ENCODE results near the gene FAM161B. TPM values are rescaled to one million over a fixed set of nuclear protein-coding genes. Genes with fewer than 3 reads are reported as not detected.
"Not testable (repeated sequence)": the region's sequence is repeated elsewhere in the genome, so short reads cannot be mapped to it uniquely, and the experiment has no call there.

Gene FAM161B
- total RNA-seq, 2 donors from 2014 or later: 0.97 to 1.3 TPM

GRCh38 chr14:73997108-73997943 is 47.4 kb upstream of the FAM161B start:
- 81 to 100% methylated on average over 1 of the region's 1 CpG for whole genome bisulfite sequencing, 2 experiments (ENCODE audit: insufficient coverage in 1 of 2, insufficient read length in 1 of 2)
- no peak for TF ChIP-seq CTCF (conservative IDR thresholded peaks at IDR 0.05)
- Mint-ChIP-seq H3K27me3 (ENCODE audit: insufficient read depth) (no peaks in the 10 kb centered on the region), H3K27ac (no peak overlapping the region), H3K4me1 (no peaks in the 10 kb centered on the region), H3K9me3 (no peaks in the 10 kb centered on the region), H3K4me3 (no peak overlapping the region), H3K36me3 (ENCODE audit: low read depth) (peaks cover 13% of the 10 kb centered on the region)
- Histone ChIP-seq H3K9me3 (ENCODE audit: control insufficient read depth, low read length) (no peaks in the 10 kb centered on the region), H3K9ac (ENCODE audit: extremely low read depth, low read length, poor library complexity, severe bottlenecking) (no peak overlapping the region), H3K4me3 (ENCODE audit: low read length) (no peak overlapping the region), H3K36me3 (ENCODE audit: control insufficient read depth, insufficient read depth, low read length) (peaks cover 9% of the 10 kb centered on the region), H3K27ac (ENCODE audit: low read depth, low read length) (no peak overlapping the region), H3K4me1 (ENCODE audit: control insufficient read depth, insufficient read depth, low read length) (no peaks in the 10 kb centered on the region), H3K27me3 (ENCODE audit: control insufficient read depth, insufficient read depth, low read length, poor library complexity, severe bottlenecking) (no peaks in the 10 kb centered on the region)
- no peak for DNase-seq

GRCh38 chr14:73996731-73997107 is 46.8 kb upstream of the FAM161B start:
- Mint-ChIP-seq H3K4me1 (peaks cover 2% of the 10 kb centered on the region), H3K36me3 (ENCODE audit: low read depth) (peaks cover 13% of the 10 kb centered on the region), H3K9me3 (no peaks in the 10 kb centered on the region), H3K27ac (no peak overlapping the region), H3K4me3 (no peak overlapping the region), H3K27me3 (ENCODE audit: insufficient read depth) (no peaks in the 10 kb centered on the region)
- H3K27ac ChIP-seq (ENCODE audit: low read depth, low read length): no peak overlapping the region
- no peaks in the 10 kb centered on the region for H3K27me3 ChIP-seq (ENCODE audit: control insufficient read depth, insufficient read depth, low read length, poor library complexity, severe bottlenecking)
- no peaks in the 10 kb centered on the region for H3K9me3 ChIP-seq (ENCODE audit: control insufficient read depth, low read length)
- H3K4me3 ChIP-seq (ENCODE audit: low read length): no peak overlapping the region
- H3K9ac ChIP-seq (ENCODE audit: extremely low read depth, low read length, poor library complexity, severe bottlenecking): no peak overlapping the region
- no peak for TF ChIP-seq CTCF (conservative IDR thresholded peaks at IDR 0.05)
- peaks cover 9% of the 10 kb centered on the region for H3K36me3 ChIP-seq (ENCODE audit: control insufficient read depth, insufficient read depth, low read length)
- 80 to 89% methylated on average over 2 of the region's 2 CpGs for WGBS, 2 experiments (ENCODE audit: insufficient coverage in 1 of 2, insufficient read length in 1 of 2)
- H3K4me1 ChIP-seq (ENCODE audit: control insufficient read depth, insufficient read depth, low read length): no peaks in the 10 kb centered on the region
- DNase-seq: no peak

- DNase-seq: no peak
- Mint-ChIP-seq H3K9me3 (no peaks in the 10 kb centered on the region), H3K4me1 (peaks cover 4% of the 10 kb centered on the region), H3K27ac (no peak overlapping the region), H3K27me3 (ENCODE audit: insufficient read depth) (no peaks in the 10 kb centered on the region), H3K4me3 (no peak overlapping the region), H3K36me3 (ENCODE audit: low read depth) (peaks cover 13% of the 10 kb centered on the region)
- 88 to 91% methylated on average over 7 to 8 of the region's 8 CpGs for WGBS, 2 experiments (ENCODE audit: insufficient coverage in 1 of 2, insufficient read length in 1 of 2)
- no peak overlapping the region for H3K27ac ChIP-seq (ENCODE audit: low read depth, low read length)
- H3K27me3 ChIP-seq (ENCODE audit: control insufficient read depth, insufficient read depth, low read length, poor library complexity, severe bottlenecking): no peaks in the 10 kb centered on the region
- no peaks in the 10 kb centered on the region for H3K9me3 ChIP-seq (ENCODE audit: control insufficient read depth, low read length)
- TF ChIP-seq CTCF (conservative IDR thresholded peaks at IDR 0.05): no peak
- no peak overlapping the region for H3K9ac ChIP-seq (ENCODE audit: extremely low read depth, low read length, poor library complexity, severe bottlenecking)
- no peaks in the 10 kb centered on the region for H3K4me1 ChIP-seq (ENCODE audit: control insufficient read depth, insufficient read depth, low read length)
- peaks cover 9% of the 10 kb centered on the region for H3K36me3 ChIP-seq (ENCODE audit: control insufficient read depth, insufficient read depth, low read length)
- no peak overlapping the region for H3K4me3 ChIP-seq (ENCODE audit: low read length)
These were observed 46.1 kb upstream of the FAM161B start for GRCh38 chr14:73995977-73996378.

- not testable (repeated sequence) for H3K9ac ChIP-seq (ENCODE audit: extremely low read depth, low read length, poor library complexity, severe bottlenecking); H3K27ac Mint-ChIP-seq; H3K4me3 ChIP-seq (ENCODE audit: low read length); H3K36me3 ChIP-seq (ENCODE audit: control insufficient read depth, insufficient read depth, low read length); H3K27me3 Mint-ChIP-seq (ENCODE audit: insufficient read depth); H3K4me1 Mint-ChIP-seq; H3K27ac ChIP-seq (ENCODE audit: low read depth, low read length); H3K9me3 ChIP-seq (ENCODE audit: control insufficient read depth, low read length); DNase-seq; H3K4me3 Mint-ChIP-seq; H3K9me3 Mint-ChIP-seq; H3K4me1 ChIP-seq (ENCODE audit: control insufficient read depth, insufficient read depth, low read length); H3K27me3 ChIP-seq (ENCODE audit: control insufficient read depth, insufficient read depth, low read length, poor library complexity, severe bottlenecking)
- 92 to 94% methylated on average over 7 of the region's 7 CpGs for WGBS, 2 experiments (ENCODE audit: insufficient coverage in 1 of 2, insufficient read length in 1 of 2)
- peaks cover 10% of the 10 kb centered on the region for H3K36me3 Mint-ChIP-seq (ENCODE audit: low read depth)
These were observed 45.0 kb upstream of the FAM161B start for GRCh38 chr14:73994926-73995325.

Measured in endodermal cell (in vitro differentiated cells).